Left lung (tissue), 10 donors: ENCODE results near the gene PHACTR2. TPM values are rescaled to one million over a fixed set of nuclear protein-coding genes. Genes with fewer than 3 reads are reported as not detected.
A peak's percentile ranks its signal among the peaks of the same experiment; 100 is the strongest.

Experiments
- ATAC-seq: fragments of 200-7000 bp; cut with Tn5 transposase; one replicate; pipeline ENCODE4 v1.9.1; 2020; ENCODE audit warnings: moderate library complexity
- DNase-seq, 4 donors: peaks; one replicate each; pipeline ENCODE4 v3.0.0-alpha.2; 2013 to 2020
- H3K27ac ChIP-seq, 2 donors: fragments of 200-600 bp; sonication (generic) in 1 of 2; one replicate each; pipeline versions ENCODE4 v1.5.0 to v1.8.0; 2020 to 2021
- H3K27me3 ChIP-seq, 2 donors: fragments of 200-600 bp; sonication (generic) in 1 of 2; one replicate each; pipeline versions ENCODE4 v1.5.0 to v1.8.0; 2020 to 2021
- H3K36me3 ChIP-seq, 2 donors: fragments of 200-600 bp; sonication (generic) in 1 of 2; one replicate each; pipeline versions ENCODE4 v1.5.0 to v1.8.0; 2020 to 2021
- H3K4me1 ChIP-seq, 2 donors: fragments of 200-600 bp; one replicate each; pipeline ENCODE4 v1.8.0; 2021
- H3K4me3 ChIP-seq, 2 donors: fragments of 200-600 bp; sonication (generic) in 1 of 2; one replicate each; pipeline versions ENCODE4 v1.5.0 to v1.8.0; 2020 to 2021; ENCODE audit warnings: mild to moderate bottlenecking in 1 of 2
- H3K9me3 ChIP-seq, 2 donors: fragments of 200-600 bp; sonication (generic) in 1 of 2; one replicate each; pipeline versions ENCODE4 v1.5.0 to v1.8.0; 2020 to 2021
- CTCF ChIP-seq, 2 donors: fragments of 200-600 bp; sonication (generic) in 1 of 2; IDR thresholded peaks; one replicate each; pipeline versions ENCODE4 v1.5.0 to v1.8.0; 2021; ENCODE audit warnings: antibody characterized with exemption in 2 of 2
- intact Hi-C, 2 donors: fragments of 100-400 bp; cut with DNase I; formaldehyde crosslinking; loops; one replicate each; pipeline versions ENCODE4 v1.11.2 to v1.14.2; 2022
- polyA plus RNA-seq, 6 donors: library from polyadenylated mRNA; unstranded; fragments of 120-200 nt; gene quantifications; one replicate each; pipeline ENCODE4 v1.2.1, GENCODE V29; 2013; ENCODE audit not compliant: insufficient read length in 6 of 6
- total RNA-seq, 2 donors: library from RNA; stranded (reverse); fragmentation: NEBNext Ultra II Directional; extraction: Animal tissue kit (Norgen Biotek cat#: 25700); gene quantifications; one replicate each; pipeline ENCODE4 v1.2.1, GENCODE V29; 2021
- donor health status: DM: no; HTN: yes; CAD: no.
- donor health status: DM: no; HTN: no; CAD: no.

Gene PHACTR2
- total and polyA plus RNA-seq, 8 donors = 43.7 to 71.1 (median 49.8) TPM

- no peak for DNase-seq
- no peak for TF ChIP-seq CTCF (IDR thresholded peaks at IDR 0.05)
- intact Hi-C loops = no loop called here
- Histone ChIP-seq H3K9me3 (no peaks in the 10 kb centered on the region), H3K36me3 (no peaks in the 10 kb centered on the region), H3K27me3 (no peaks in the 10 kb centered on the region), H3K4me1 (peaks cover 4 to 12% of the 10 kb centered on the region in 2 donors), H3K4me3 (no peak overlapping the region), H3K27ac (no peak overlapping the region)
- no peak for ATAC-seq
These were observed 161.4 kb downstream of the PHACTR2 start for GRCh38 chr6:143839196-143839595.

- H3K27ac ChIP-seq = no peak overlapping the region
- peaks cover 0 to 8% of the 10 kb centered on the region in 2 donors for H3K36me3 ChIP-seq
- H3K9me3 ChIP-seq = no peaks in the 10 kb centered on the region
- H3K4me1 ChIP-seq = peaks cover 6 to 27% of the 10 kb centered on the region in 2 donors
- no peaks in the 10 kb centered on the region for H3K27me3 ChIP-seq
- no peak for TF ChIP-seq CTCF (IDR thresholded peaks at IDR 0.05)
- no peak for ATAC-seq
- intact Hi-C loops = no loop called here
- no peak overlapping the region for H3K4me3 ChIP-seq
- DNase-seq = no peak
These were observed 163.0 kb downstream of the PHACTR2 start for GRCh38 chr6:143840595-143841265.

GRCh38 chr6:143842461-143842901, 164.7 kb downstream of the PHACTR2 start:
- no peak for TF ChIP-seq CTCF (IDR thresholded peaks at IDR 0.05)
- peaks cover 5 to 24% of the 10 kb centered on the region in 2 donors for H3K36me3 ChIP-seq
- peaks cover 6 to 33% of the 10 kb centered on the region in 2 donors for H3K4me1 ChIP-seq
- H3K4me3 ChIP-seq = peak overlapping the region; percentile 86 to 98
- H3K27me3 ChIP-seq = no peaks in the 10 kb centered on the region
- intact Hi-C loops = no loop called here
- no peaks in the 10 kb centered on the region for H3K9me3 ChIP-seq
- peak overlapping the region; percentile 91 to 92 for H3K27ac ChIP-seq
- ATAC-seq (peak; percentile 54), DNase-seq (no peak)

GRCh38 chr6:143842902-143843676, 165.3 kb downstream of the PHACTR2 start, which contains the start of gene LTV1:
Gene LTV1, plus strand, starts transcription at chr6:143843338. Its CDS starts 140 bp downstream, at chr6:143843478.
- intact Hi-C loops = no loop called here

More at GRCh38 chr6:143842902-143843676, 165.3 kb downstream of the PHACTR2 start, which contains the start of gene LTV1:
- no peaks in the 10 kb centered on the region for H3K27me3 ChIP-seq
- ATAC-seq (peak; percentile 99), DNase-seq (peak; percentile 96 to 98 (median 97))
- H3K9me3 ChIP-seq = no peaks in the 10 kb centered on the region
- peaks cover 5 to 30% of the 10 kb centered on the region in 2 donors for H3K36me3 ChIP-seq
- peaks cover 6 to 33% of the 10 kb centered on the region in 2 donors for H3K4me1 ChIP-seq
- H3K27ac ChIP-seq = peak within 1 kb of the TSS; percentile 91 to 92
- TF ChIP-seq CTCF (IDR thresholded peaks at IDR 0.05) = no peak
- H3K4me3 ChIP-seq = peak within 1 kb of the TSS; percentile 86 to 98
